ENCODE data around the gene PRLH. TPM values are rescaled to one million over a fixed set of nuclear protein-coding genes. Genes with fewer than 3 reads are reported as not detected.

PRLH gene
- total RNA-seq, 1 experiment from 2014 or later, result not detected

DNA sequence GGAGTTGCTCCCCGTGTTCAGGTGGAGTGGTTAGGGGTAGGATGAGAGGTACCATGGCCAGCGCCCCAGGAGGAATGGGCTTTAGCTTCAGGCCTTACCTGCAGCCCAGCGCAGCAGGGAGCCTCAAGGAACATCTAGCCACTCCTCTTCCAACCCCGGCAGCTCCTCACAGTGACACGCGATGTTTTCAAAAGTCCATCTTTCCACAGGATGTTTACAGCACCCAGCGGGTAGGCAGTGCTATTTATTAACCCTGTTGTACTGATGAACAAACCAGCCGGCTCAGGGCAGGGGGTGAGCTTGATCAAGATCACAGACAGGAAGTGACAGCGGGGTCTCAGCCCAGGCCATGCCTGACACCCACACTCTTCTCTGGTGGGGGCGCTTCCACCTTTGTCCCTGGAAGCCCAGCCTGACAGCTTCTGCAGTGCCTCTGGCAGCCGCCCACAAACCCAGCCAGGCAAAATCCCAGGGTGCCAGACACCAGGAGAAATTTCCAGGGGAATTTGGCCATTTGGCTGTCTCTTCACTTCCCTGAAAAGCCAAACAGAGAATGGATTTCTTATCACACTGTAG is 18.4 kb upstream of the PRLH start (continued):
- TF ChIP-seq, protein P1, sequence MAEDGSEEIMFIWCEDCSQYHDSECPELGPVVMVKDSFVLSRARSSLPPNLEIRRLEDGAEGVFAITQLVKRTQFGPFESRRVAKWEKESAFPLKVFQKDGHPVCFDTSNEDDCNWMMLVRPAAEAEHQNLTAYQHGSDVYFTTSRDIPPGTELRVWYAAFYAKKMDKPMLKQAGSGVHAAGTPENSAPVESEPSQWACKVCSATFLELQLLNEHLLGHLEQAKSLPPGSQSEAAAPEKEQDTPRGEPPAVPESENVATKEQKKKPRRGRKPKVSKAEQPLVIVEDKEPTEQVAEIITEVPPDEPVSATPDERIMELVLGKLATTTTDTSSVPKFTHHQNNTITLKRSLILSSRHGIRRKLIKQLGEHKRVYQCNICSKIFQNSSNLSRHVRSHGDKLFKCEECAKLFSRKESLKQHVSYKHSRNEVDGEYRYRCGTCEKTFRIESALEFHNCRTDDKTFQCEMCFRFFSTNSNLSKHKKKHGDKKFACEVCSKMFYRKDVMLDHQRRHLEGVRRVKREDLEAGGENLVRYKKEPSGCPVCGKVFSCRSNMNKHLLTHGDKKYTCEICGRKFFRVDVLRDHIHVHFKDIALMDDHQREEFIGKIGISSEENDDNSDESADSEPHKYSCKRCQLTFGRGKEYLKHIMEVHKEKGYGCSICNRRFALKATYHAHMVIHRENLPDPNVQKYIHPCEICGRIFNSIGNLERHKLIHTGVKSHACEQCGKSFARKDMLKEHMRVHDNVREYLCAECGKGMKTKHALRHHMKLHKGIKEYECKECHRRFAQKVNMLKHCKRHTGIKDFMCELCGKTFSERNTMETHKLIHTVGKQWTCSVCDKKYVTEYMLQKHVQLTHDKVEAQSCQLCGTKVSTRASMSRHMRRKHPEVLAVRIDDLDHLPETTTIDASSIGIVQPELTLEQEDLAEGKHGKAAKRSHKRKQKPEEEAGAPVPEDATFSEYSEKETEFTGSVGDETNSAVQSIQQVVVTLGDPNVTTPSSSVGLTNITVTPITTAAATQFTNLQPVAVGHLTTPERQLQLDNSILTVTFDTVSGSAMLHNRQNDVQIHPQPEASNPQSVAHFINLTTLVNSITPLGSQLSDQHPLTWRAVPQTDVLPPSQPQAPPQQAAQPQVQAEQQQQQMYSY (CRISPR knock-in tag; IDR thresholded peaks at IDR 0.05), result 0 out of 2 replicates have a peak, but pooled peaks have one; percentile 32
- TF ChIP-seq RORB (CRISPR knock-in tag; IDR thresholded peaks at IDR 0.05) (no peak), OVOL2 (CRISPR knock-in tag; IDR thresholded peaks at IDR 0.05; ENCODE audit: borderline replicate concordance) (no peak)

DNA sequence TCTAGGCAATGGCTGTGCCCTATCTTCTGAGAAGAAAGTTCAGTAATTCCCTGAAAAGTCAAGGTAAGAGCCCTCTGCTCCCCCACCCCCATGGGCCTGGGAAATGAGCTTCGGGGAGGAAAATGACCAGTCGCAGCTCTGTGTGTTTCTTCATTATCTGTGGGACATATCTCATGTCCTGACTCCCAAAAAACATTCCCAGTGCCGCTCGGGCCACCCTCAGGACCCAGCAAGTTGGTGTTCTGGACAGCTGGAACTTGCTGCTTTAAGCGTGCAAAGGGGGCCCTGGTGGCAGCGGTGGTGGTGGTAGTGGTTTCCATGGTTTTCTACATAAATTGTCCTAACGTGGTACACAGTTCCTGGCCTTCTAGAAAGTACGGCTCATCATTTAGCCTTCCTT is 17.2 kb upstream of the PRLH start:
- TF ChIP-seq, protein P2, sequence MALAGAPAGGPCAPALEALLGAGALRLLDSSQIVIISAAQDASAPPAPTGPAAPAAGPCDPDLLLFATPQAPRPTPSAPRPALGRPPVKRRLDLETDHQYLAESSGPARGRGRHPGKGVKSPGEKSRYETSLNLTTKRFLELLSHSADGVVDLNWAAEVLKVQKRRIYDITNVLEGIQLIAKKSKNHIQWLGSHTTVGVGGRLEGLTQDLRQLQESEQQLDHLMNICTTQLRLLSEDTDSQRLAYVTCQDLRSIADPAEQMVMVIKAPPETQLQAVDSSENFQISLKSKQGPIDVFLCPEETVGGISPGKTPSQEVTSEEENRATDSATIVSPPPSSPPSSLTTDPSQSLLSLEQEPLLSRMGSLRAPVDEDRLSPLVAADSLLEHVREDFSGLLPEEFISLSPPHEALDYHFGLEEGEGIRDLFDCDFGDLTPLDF (CRISPR knock-in tag; IDR thresholded peaks at IDR 0.05), result no peak
- no peak overlapping the region for H3K27ac Mint-ChIP-seq
- DNase-seq (ENCODE audit: low spot score), result no peak
- ChIA-PET CTCF (interaction anchor here (0.5 to 6.0 kb wide), 6 partner anchors 24 to 159 kb away, joined by 3 to 54 read pairs (median 7); no protein-coding TSS in a partner anchor), POLR2A (interaction anchor here (0.6 kb wide), 1 partner anchor 37 kb away, joined by 4 read pairs; no protein-coding TSS in a partner anchor)
- ATAC-seq, result no peak
- H3K4me1 Mint-ChIP-seq, result peaks cover 13% of the 10 kb centered on the region
- H3K9me3 Mint-ChIP-seq, result peaks cover 21% of the 10 kb centered on the region
- H3K27me3 Mint-ChIP-seq (ENCODE audit: low read depth), result no peaks in the 10 kb centered on the region
- H3K36me3 Mint-ChIP-seq, result peaks cover 21% of the 10 kb centered on the region
- H3K4me3 Mint-ChIP-seq, result no peak overlapping the region

DNA sequence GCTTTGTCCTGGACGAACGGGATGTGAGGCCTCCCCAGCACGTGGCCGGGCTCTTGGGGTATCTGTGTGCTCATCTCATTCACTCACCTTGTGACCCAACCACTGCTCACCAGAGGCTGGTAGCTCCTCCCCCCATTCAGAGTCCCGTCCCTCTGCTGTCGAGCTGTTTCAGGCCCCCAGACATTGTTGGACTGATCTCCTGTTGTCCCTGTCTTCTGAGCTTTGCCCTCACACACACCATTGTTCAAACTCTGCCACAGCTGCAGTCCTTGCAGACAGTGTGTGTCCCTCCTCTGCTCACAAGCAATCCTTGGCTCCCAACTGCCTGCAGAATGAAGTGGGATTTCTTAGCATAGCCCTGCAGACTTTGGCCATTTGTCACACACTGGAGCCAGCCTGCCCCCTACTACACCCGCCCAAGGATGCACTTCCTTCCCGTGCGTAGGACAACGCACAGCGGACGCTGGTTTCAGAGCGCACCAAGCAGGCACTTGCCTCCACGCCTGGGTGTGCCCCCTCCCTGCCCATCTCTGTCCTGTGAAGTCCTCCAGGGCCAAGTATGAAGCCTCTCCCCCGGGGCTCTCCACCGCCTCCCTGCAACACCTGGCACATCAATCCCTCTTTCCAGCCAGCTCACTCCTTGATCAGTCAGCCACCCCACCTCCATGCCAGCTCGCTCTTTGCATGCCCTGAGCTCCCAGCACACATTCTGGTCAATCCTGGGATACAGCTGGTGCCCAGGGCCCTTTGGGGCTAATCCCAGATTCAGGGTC is 16.5 kb upstream of the PRLH start:
- no peak overlapping the region for H3K27ac Mint-ChIP-seq
- H3K27me3 Mint-ChIP-seq (ENCODE audit: low read depth), result no peaks in the 10 kb centered on the region
- peaks cover 13% of the 10 kb centered on the region for H3K4me1 Mint-ChIP-seq
- ChIA-PET CTCF (interaction anchor here (0.5 to 6.0 kb wide), 6 partner anchors 23 to 159 kb away, joined by 3 to 54 read pairs (median 7); no protein-coding TSS in a partner anchor), POLR2A (no interaction called here)
- DNase-seq (ENCODE audit: low spot score) (no peak), ATAC-seq (no peak)
- H3K4me3 Mint-ChIP-seq, result no peak overlapping the region
- H3K9me3 Mint-ChIP-seq, result peaks cover 25% of the 10 kb centered on the region
- peaks cover 26% of the 10 kb centered on the region for H3K36me3 Mint-ChIP-seq
- TF ChIP-seq FOXK1 (CRISPR knock-in tag; IDR thresholded peaks at IDR 0.05) (no peak), SOX15 (CRISPR knock-in tag; IDR thresholded peaks at IDR 0.05) (no peak), ZNF416 (CRISPR knock-in tag; IDR thresholded peaks at IDR 0.05) (no peak), MXD4 (CRISPR knock-in tag; IDR thresholded peaks at IDR 0.05; ENCODE audit: borderline replicate concordance) (no peak), NFATC4 (CRISPR knock-in tag; IDR thresholded peaks at IDR 0.05) (no peak), SMAD3 (CRISPR knock-in tag; IDR thresholded peaks at IDR 0.05; ENCODE audit: borderline replicate concordance) (no peak), JAZF1 (CRISPR knock-in tag; IDR thresholded peaks at IDR 0.05) (no peak)
- TF ChIP-seq, protein P3, sequence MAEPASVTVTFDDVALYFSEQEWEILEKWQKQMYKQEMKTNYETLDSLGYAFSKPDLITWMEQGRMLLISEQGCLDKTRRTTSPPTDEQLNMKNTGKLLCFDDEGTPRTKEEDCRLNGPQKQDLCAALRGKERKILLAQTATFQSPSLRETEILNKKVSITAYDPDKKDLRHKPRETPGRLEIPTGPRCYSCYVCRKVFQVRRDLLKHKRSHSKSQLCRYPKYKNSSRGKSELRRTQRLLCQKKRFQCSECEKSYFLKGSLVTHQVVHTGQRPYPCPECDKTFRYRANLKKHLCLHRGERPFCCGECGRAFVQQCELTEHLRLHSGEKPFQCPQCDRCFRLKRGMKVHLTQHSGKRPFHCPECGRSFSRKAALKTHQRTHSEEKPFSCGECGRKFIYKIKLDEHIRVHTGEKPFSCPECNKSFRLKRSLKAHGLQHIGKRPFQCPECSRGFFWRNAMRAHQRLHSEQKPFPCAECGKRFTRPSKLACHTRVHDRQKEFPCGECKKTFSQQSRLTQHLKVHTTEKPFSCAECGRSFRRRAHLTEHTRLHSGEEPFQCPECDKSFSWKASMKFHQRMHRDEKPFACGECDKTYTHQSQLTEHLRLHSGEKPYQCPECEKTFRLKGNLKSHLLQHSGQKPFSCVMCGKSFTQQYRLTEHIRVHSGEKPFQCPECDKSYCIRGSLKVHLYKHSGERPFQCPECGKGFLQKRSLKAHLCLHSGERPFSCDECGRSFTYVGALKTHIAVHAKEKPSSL (CRISPR knock-in tag; conservative IDR thresholded peaks at IDR 0.05), result no peak
- TF ChIP-seq, protein P4, sequence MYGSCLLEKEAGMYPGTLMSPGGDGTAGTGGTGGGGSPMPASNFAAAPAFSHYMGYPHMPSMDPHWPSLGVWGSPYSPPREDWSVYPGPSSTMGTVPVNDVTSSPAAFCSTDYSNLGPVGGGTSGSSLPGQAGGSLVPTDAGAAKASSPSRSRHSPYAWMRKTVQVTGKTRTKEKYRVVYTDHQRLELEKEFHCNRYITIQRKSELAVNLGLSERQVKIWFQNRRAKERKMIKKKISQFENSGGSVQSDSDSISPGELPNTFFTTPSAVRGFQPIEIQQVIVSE (CRISPR knock-in tag; IDR thresholded peaks at IDR 0.05; ENCODE audit: borderline replicate concordance), result no peak
- TF ChIP-seq, protein P5, sequence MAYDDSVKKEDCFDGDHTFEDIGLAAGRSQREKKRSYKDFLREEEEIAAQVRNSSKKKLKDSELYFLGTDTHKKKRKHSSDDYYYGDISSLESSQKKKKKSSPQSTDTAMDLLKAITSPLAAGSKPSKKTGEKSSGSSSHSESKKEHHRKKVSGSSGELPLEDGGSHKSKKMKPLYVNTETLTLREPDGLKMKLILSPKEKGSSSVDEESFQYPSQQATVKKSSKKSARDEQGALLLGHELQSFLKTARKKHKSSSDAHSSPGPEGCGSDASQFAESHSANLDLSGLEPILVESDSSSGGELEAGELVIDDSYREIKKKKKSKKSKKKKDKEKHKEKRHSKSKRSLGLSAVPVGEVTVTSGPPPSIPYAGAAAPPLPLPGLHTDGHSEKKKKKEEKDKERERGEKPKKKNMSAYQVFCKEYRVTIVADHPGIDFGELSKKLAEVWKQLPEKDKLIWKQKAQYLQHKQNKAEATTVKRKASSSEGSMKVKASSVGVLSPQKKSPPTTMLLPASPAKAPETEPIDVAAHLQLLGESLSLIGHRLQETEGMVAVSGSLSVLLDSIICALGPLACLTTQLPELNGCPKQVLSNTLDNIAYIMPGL (CRISPR knock-in tag; IDR thresholded peaks at IDR 0.05), result no peak
- TF ChIP-seq, protein P6, sequence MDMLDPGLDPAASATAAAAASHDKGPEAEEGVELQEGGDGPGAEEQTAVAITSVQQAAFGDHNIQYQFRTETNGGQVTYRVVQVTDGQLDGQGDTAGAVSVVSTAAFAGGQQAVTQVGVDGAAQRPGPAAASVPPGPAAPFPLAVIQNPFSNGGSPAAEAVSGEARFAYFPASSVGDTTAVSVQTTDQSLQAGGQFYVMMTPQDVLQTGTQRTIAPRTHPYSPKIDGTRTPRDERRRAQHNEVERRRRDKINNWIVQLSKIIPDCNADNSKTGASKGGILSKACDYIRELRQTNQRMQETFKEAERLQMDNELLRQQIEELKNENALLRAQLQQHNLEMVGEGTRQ (CRISPR knock-in tag; IDR thresholded peaks at IDR 0.05), result no peak
- TF ChIP-seq, protein P7, sequence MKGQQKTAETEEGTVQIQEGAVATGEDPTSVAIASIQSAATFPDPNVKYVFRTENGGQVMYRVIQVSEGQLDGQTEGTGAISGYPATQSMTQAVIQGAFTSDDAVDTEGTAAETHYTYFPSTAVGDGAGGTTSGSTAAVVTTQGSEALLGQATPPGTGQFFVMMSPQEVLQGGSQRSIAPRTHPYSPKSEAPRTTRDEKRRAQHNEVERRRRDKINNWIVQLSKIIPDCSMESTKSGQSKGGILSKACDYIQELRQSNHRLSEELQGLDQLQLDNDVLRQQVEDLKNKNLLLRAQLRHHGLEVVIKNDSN (CRISPR knock-in tag; IDR thresholded peaks at IDR 0.05), result no peak
- TF ChIP-seq, protein P8, sequence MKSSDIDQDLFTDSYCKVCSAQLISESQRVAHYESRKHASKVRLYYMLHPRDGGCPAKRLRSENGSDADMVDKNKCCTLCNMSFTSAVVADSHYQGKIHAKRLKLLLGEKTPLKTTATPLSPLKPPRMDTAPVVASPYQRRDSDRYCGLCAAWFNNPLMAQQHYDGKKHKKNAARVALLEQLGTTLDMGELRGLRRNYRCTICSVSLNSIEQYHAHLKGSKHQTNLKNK (CRISPR knock-in tag; IDR thresholded peaks at IDR 0.05), result no peak
- TF ChIP-seq, protein P9, sequence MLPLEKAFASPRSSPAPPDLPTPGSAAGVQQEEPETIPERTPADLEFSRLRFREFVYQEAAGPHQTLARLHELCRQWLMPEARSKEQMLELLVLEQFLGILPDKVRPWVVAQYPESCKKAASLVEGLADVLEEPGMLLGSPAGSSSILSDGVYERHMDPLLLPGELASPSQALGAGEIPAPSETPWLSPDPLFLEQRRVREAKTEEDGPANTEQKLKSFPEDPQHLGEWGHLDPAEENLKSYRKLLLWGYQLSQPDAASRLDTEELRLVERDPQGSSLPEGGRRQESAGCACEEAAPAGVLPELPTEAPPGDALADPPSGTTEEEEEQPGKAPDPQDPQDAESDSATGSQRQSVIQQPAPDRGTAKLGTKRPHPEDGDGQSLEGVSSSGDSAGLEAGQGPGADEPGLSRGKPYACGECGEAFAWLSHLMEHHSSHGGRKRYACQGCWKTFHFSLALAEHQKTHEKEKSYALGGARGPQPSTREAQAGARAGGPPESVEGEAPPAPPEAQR (CRISPR knock-in tag; IDR thresholded peaks at IDR 0.05), result no peak
